ENCODE data around the gene ST3GAL6.

ST3GAL6 gene

DNA sequence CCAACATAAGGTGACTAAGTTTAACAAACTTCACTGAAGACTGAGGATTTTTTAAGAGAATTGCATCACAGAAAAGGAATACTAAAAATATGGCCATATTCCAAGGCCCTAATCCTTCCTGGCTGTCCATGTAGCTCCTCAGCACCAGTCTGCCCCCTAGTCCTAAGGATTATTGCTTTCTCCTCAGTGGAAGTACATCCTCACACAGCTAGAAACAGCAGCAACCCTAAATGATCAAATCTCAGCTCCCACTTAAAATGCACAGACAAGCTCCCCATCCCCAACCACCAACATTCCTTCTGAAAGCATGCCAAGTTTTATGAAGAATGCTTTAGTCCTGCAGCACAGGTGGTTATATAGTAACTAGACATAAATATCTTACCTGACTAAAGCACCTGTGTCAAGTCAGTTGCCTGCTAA, 14.7 kb downstream of the ST3GAL6 start:
- DNase-seq, result no peak
- peaks cover 45% of the 10 kb centered on the region for H3F3A ChIP-seq (ENCODE audit: insufficient read depth, low read length)
- H3K4me2 ChIP-seq (ENCODE audit: low read depth, low read length), result peak overlapping the region; percentile 2; the same call in 1 of the 2 replicates
- no peaks in the 10 kb centered on the region for H3K27me3 ChIP-seq (replicated peaks; ENCODE audit: insufficient read depth, low read length)
- no peaks in the 10 kb centered on the region for H4K20me1 ChIP-seq (ENCODE audit: insufficient read depth, low read length)
- peaks cover 27% of the 10 kb centered on the region; the same call in 1 of the 2 replicates for H3K36me3 ChIP-seq (replicated peaks; ENCODE audit: insufficient read depth, low read length)
- no peak overlapping the region for H3K9ac ChIP-seq (ENCODE audit: low read length)
- H2AFZ ChIP-seq (ENCODE audit: low read length), result no peak overlapping the region
- H3K79me2 ChIP-seq (ENCODE audit: low read length), result peaks cover 93% of the 10 kb centered on the region
- TF ChIP-seq, protein P1, sequence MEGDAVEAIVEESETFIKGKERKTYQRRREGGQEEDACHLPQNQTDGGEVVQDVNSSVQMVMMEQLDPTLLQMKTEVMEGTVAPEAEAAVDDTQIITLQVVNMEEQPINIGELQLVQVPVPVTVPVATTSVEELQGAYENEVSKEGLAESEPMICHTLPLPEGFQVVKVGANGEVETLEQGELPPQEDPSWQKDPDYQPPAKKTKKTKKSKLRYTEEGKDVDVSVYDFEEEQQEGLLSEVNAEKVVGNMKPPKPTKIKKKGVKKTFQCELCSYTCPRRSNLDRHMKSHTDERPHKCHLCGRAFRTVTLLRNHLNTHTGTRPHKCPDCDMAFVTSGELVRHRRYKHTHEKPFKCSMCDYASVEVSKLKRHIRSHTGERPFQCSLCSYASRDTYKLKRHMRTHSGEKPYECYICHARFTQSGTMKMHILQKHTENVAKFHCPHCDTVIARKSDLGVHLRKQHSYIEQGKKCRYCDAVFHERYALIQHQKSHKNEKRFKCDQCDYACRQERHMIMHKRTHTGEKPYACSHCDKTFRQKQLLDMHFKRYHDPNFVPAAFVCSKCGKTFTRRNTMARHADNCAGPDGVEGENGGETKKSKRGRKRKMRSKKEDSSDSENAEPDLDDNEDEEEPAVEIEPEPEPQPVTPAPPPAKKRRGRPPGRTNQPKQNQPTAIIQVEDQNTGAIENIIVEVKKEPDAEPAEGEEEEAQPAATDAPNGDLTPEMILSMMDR (IDR thresholded peaks at IDR 0.05; ENCODE audit: low read length), result no peak
- TF ChIP-seq EZH2phosphoT487 (IDR thresholded peaks at IDR 0.05; ENCODE audit: low read length) (no peak), EZH2 (optimal IDR thresholded peaks at IDR 0.05; ENCODE audit: low read depth, low read length) (no peak)
- no peaks in the 10 kb centered on the region for H3K9me2 ChIP-seq (replicated peaks; ENCODE audit: insufficient read depth, low read length)
- no peaks in the 10 kb centered on the region for H3K9me3 ChIP-seq (replicated peaks; ENCODE audit: insufficient read depth, low read length)
- peaks cover 70% of the 10 kb centered on the region for H3K4me1 ChIP-seq (ENCODE audit: low read length)
- H3K4me3 ChIP-seq (ENCODE audit: low read length), result no peak overlapping the region
- peak overlapping the region; percentile 9; the same call in 1 of the 2 replicates for H3K27ac ChIP-seq (ENCODE audit: low read length)

DNA sequence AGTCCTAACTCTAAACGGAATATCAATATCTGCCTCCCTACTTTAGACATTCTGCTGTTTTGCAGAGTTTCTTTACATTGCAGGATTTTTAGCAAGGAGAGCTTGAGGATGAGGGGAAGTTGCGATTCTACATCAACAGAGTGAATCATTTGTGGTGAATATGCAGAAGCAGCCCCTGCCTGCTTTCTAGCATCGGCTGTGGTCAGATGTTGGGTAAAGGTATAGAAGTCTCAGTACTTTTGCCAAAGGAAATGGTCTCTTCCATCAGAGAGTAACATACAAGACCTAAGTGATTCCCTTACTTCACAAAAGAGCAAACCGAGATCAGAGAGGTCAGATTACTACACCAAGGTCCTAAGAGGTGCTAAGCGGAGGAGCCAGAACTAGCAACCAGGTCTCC, 15.2 kb downstream of the ST3GAL6 start:
- H3K9me2 ChIP-seq (replicated peaks; ENCODE audit: insufficient read depth, low read length), result no peaks in the 10 kb centered on the region
- H4K20me1 ChIP-seq (ENCODE audit: insufficient read depth, low read length), result no peaks in the 10 kb centered on the region
- H2AFZ ChIP-seq (ENCODE audit: low read length), result no peak overlapping the region
- peak overlapping the region; percentile 2; the same call in 1 of the 2 replicates for H3K4me2 ChIP-seq (ENCODE audit: low read depth, low read length)
- H3K79me2 ChIP-seq (ENCODE audit: low read length), result peaks cover 93% of the 10 kb centered on the region
- H3K27ac ChIP-seq (ENCODE audit: low read length), result peak overlapping the region; percentile 9; the same call in 1 of the 2 replicates
- peaks cover 73% of the 10 kb centered on the region for H3K4me1 ChIP-seq (ENCODE audit: low read length)
- no peak overlapping the region for H3K9ac ChIP-seq (ENCODE audit: low read length)
- TF ChIP-seq EZH2 (optimal IDR thresholded peaks at IDR 0.05; ENCODE audit: low read depth, low read length) (no peak), EZH2phosphoT487 (IDR thresholded peaks at IDR 0.05; ENCODE audit: low read length) (no peak)
- TF ChIP-seq, protein P1 (IDR thresholded peaks at IDR 0.05; ENCODE audit: low read length), result no peak
- H3F3A ChIP-seq (ENCODE audit: insufficient read depth, low read length), result peaks cover 39% of the 10 kb centered on the region
- no peaks in the 10 kb centered on the region for H3K27me3 ChIP-seq (replicated peaks; ENCODE audit: insufficient read depth, low read length)
- DNase-seq, result no peak
- H3K4me3 ChIP-seq (ENCODE audit: low read length), result no peak overlapping the region
- H3K9me3 ChIP-seq (replicated peaks; ENCODE audit: insufficient read depth, low read length), result no peaks in the 10 kb centered on the region
- H3K36me3 ChIP-seq (replicated peaks; ENCODE audit: insufficient read depth, low read length), result peaks cover 27% of the 10 kb centered on the region; the same call in 1 of the 2 replicates

DNA sequence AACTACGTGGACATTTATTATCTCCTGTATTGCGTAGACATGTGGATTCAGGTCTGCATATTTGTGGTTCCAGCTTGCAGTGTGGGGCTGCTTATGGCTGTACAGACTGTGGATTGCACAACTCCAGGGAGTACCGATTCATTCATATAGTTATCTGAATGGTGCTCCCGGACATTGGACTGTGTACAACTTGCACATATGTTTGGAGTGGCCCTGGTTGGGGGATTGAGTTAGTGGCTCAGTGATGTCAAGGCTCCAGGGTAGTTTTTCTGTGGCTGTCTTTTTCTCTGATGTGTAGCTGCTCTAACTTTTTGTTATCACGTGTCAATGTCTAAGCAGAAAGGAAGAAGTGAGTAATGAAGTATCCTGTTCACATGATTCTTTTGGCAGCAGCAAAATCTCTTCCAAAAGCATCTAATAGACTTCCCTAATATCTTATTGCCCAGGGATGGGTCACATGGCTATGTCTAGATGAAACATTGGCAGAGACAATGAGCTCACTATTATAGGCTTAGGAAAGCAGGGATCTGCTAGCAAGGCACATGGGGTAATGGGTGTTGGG, 15.8 kb downstream of the ST3GAL6 start:
- TF ChIP-seq, protein P1 (IDR thresholded peaks at IDR 0.05; ENCODE audit: low read length), result no peak
- no peak for TF ChIP-seq EZH2 (optimal IDR thresholded peaks at IDR 0.05; ENCODE audit: low read depth, low read length)
- no peaks in the 10 kb centered on the region for H3K27me3 ChIP-seq (replicated peaks; ENCODE audit: insufficient read depth, low read length)
- H3K9me2 ChIP-seq (replicated peaks; ENCODE audit: insufficient read depth, low read length), result no peaks in the 10 kb centered on the region
- H3K36me3 ChIP-seq (replicated peaks; ENCODE audit: insufficient read depth, low read length), result peaks cover 28% of the 10 kb centered on the region; the same call in 1 of the 2 replicates
- H3F3A ChIP-seq (ENCODE audit: insufficient read depth, low read length), result peaks cover 33% of the 10 kb centered on the region
- H3K4me2 ChIP-seq (ENCODE audit: low read depth, low read length), result peak overlapping the region; percentile 2; the same call in 1 of the 2 replicates
- H3K4me1 ChIP-seq (ENCODE audit: low read length), result peaks cover 70% of the 10 kb centered on the region
- no peak overlapping the region for H3K9ac ChIP-seq (ENCODE audit: low read length)
- H3K9me3 ChIP-seq (replicated peaks; ENCODE audit: insufficient read depth, low read length), result no peaks in the 10 kb centered on the region
- H4K20me1 ChIP-seq (ENCODE audit: insufficient read depth, low read length), result no peaks in the 10 kb centered on the region
- no peak for DNase-seq
- H3K79me2 ChIP-seq (ENCODE audit: low read length), result peaks cover 93% of the 10 kb centered on the region
- H3K4me3 ChIP-seq (ENCODE audit: low read length), result no peak overlapping the region
- no peak overlapping the region for H2AFZ ChIP-seq (ENCODE audit: low read length)
- no peak overlapping the region; the same call in 1 of the 2 replicates for H3K27ac ChIP-seq (ENCODE audit: low read length)

All from MM.1S (cell line).